Activated naive CD8-positive, alpha-beta T cell treated with anti-CD3 and anti-CD28 coated beads, Interleukin-2, amount 50 U/mL, for 24 hours (primary cell): ENCODE data around the gene EEF1AKMT1.
"Not testable (repeated sequence)": the region's sequence is repeated elsewhere in the genome, so short reads cannot be mapped to it uniquely, and the experiment has no call there.

Source experiments
- ATAC-seq: fragments of 150-1000 bp; cut with Tn5 transposase; one replicate; pipeline ENCODE4 v1.10.0; 2021
- DNase-seq: peaks from one replicate; pipeline ENCODE4 v3.0.0; 2021
- H3K27ac Mint-ChIP-seq: one replicate; pipeline ENCODE4 v1.8.0; 2021; ENCODE audit warnings: mild to moderate bottlenecking, mixed read lengths
- H3K27me3 Mint-ChIP-seq: one replicate; pipeline ENCODE4 v1.8.0; 2021; ENCODE audit warnings: mixed read lengths
- H3K36me3 Mint-ChIP-seq: one replicate; pipeline ENCODE4 v1.8.0; 2021; ENCODE audit warnings: low read depth, mixed read lengths
- H3K4me1 Mint-ChIP-seq: one replicate; pipeline ENCODE4 v1.8.0; 2021; ENCODE audit warnings: mixed read lengths
- H3K4me3 Mint-ChIP-seq: one replicate; pipeline ENCODE4 v1.8.0; 2021; ENCODE audit warnings: mild to moderate bottlenecking, moderate library complexity, mixed read lengths
- H3K9me3 Mint-ChIP-seq: one replicate; pipeline ENCODE4 v1.8.0; 2021; ENCODE audit warnings: mixed read lengths

The EEF1AKMT1 gene

GRCh38 chr13:20681481-20681880 is 92.3 kb downstream of the EEF1AKMT1 start:
- not testable (repeated sequence) for DNase-seq, H3K4me1 Mint-ChIP-seq, H3K36me3 Mint-ChIP-seq, H3K9me3 Mint-ChIP-seq, H3K27ac Mint-ChIP-seq, H3K4me3 Mint-ChIP-seq, H3K27me3 Mint-ChIP-seq, ATAC-seq

GRCh38 chr13:20680416-20681080 is 93.2 kb downstream of the EEF1AKMT1 start:
- no peaks in the 10 kb centered on the region for H3K36me3 Mint-ChIP-seq
- H3K27me3 Mint-ChIP-seq: no peaks in the 10 kb centered on the region
- no peaks in the 10 kb centered on the region for H3K9me3 Mint-ChIP-seq
- no peak overlapping the region for H3K4me3 Mint-ChIP-seq
- no peak for ATAC-seq
- no peak overlapping the region for H3K27ac Mint-ChIP-seq
- no peaks in the 10 kb centered on the region for H3K4me1 Mint-ChIP-seq
- DNase-seq: no peak

DNA sequence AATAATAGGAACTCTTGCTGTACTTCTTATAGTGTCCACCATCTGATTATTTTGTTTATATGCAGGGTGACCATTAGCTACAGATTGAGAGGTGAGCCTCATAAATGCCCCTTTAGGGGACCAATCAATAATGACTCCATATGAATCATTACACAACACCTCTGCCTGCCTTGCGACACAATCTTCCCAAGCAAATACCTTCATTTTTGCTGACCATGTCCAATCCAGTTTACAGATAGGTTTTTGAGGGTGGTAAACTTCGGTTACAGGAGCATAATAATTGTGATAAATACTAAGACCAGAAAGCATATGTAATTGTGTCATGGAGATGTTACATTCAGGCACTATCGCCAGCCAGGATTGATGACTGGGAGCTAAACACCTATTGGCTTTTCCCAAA is 93.9 kb downstream of the EEF1AKMT1 start:
- Mint-ChIP-seq H3K36me3 (no peaks in the 10 kb centered on the region), H3K27ac (no peak overlapping the region), H3K27me3 (no peaks in the 10 kb centered on the region), H3K9me3 (no peaks in the 10 kb centered on the region), H3K4me3 (no peak overlapping the region), H3K4me1 (no peaks in the 10 kb centered on the region)
- ATAC-seq (no peak), DNase-seq (no peak)
